Stimulated activated CD4-positive, alpha-beta T cell treated with anti-CD3 and anti-CD28 coated beads, Interleukin-4, amount 100 ng/mL, for 24 hours (primary cell): ENCODE measurements around the gene GARRE1.
A peak's percentile ranks its signal among the peaks of the same experiment; 100 is the strongest.
"Not testable (repeated sequence)": the region's sequence is repeated elsewhere in the genome, so short reads cannot be mapped to it uniquely, and the experiment has no call there.

ENCODE experiments used
- DNase-seq: peaks from one replicate; pipeline ENCODE4 v3.0.0-alpha.2; 2020

Gene GARRE1

DNA sequence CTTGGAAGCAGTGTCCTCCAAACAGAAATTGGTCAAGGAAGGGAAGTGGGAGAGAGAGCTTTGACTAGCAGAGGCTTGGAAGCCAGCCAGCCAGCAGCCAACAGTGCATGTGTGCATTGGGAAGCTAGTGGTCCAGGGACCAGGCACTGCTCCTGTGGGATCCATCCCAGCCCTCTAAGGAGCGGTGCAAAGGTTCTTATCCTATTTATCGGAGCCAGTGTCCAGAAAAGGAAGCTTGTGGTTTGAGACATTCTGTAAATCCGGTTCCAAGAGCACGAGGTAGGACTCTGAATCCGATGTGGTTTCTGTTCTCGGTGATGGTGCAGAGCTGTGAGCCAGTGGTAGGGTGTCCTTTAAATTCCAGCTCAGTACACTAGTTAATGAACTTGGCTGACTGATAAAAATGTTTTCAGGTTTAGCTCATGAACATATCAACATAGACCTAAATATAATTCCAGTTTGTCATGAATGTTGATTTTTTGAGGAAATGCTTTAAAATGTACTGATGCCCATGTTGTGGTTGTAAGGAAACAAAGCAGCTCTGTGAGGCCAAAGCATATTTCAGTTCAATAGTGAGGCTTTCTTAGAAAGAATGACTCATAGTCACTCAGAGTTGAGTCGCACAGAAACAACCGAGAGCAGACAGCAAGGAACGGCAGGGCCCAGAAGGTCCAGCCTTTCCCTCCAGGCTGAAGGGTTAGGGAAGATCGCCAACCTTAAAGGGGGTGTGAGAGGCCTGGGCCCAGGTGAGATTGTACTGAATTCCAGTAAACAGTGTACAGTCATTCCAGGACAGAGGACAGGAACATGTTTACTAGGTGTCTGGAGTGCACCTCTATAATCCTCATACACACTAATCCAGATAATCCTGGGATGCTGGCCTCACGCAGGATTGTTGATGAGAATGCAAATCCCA lies 21.5 kb upstream of the GARRE1 start:
- peak; percentile 20 for DNase-seq

DNA sequence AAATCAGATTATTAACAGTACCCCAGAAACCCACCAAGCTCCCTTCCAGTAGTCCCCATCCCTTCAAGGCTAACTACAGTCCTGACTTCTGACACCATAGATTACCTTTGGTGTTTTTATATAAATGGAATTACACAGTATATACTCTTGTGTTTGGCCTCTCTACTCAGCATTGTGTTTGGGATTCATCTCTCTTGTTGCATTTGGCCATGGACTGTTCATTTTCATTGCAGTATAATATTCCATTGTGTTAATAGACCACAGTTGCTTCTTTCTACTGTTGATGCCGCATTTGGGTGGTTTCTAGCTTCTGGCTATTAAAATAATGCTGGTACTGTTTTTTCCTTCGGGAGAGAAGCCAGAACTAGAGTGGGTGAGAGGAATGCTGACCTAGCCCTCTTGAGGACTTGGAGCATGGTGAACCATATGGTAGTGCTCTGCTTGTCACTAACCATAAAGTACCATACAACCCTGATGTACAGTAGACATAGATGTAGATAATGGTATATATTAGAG lies 18.9 kb upstream of the GARRE1 start:
- DNase-seq = no peak

DNA sequence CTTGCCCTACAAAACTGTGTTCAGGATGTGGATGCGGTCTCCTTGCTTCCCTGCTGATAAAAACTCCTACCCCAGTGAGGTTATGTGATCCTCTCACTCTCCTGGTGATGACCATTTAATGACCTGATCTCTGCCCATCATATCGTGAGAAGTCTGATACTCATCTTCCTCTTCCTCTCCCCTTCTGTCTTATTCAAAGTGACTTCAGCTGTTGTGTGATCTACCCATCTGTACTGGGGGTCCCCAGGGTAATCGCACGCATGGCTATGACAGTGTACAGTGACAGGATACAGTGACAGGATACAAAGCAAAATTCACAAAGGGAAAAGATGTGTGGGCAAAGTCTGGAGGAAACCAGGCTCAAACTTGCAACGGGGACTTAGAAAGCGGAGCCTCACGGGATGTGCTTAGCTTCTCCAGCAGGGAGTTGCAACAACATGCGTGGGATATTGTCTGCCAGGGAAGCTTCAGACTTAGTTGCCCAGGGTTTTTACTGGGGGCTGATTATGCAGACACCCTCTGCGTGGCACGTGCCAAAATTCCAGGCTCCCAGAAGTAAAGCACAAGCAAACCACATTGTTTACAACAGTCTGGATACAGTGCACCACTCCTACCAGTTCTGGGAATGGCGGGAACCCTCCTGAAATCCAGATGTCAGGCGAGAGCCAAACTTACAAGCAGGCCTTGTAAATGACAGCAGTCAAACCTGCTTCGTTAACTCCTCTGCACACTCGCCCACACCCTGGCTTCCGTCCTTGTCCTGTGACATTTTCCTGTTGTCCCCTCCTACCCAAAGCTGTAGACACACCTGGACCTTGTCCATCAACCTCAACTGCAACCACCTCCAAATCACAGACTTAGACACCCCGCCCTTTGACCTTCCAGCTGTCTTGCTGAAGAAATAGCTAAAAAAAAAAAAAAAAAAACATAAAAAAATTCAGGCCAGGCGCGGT lies 18.0 kb upstream of the GARRE1 start:
- DNase-seq = no peak

DNA sequence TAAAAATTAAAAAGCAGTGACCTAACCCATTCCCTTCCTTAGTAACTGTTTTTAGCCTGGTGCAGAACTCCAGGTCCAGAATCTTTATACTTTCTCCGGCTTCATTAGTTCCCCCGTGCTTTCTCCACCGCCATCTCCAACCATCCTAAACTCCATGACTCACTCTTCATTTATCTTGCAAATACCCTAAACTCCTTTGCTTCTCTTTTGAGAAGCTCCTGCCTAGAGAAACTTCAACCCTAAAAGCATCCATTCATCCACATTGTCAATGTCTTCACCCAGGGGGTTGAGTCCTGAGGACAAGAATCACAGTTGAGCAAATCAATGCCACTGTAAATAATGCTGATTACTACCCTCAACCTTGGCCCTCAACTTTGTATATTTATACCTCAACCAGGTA lies 17.1 kb upstream of the GARRE1 start:
- DNase-seq = no peak

DNA sequence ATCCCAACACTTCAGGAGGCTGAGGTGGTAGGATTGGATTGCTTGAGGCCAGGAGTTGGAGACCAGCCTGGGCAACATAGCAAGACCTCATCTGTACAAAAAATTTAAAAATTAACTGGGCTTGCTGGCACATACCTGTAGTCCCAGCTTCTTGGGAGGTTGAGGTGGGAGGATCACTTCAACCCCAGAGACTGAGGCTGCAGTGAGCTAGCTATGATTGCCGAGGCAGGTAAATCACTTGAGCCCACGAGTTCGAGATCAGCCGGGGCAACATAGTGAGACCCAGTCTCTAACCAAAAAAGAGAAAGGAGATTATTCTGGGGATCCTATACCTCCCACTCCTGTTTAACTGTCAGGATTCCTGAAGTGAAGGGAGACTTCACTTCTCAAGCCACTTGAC lies 16.4 kb upstream of the GARRE1 start:
- DNase-seq = no peak

DNA sequence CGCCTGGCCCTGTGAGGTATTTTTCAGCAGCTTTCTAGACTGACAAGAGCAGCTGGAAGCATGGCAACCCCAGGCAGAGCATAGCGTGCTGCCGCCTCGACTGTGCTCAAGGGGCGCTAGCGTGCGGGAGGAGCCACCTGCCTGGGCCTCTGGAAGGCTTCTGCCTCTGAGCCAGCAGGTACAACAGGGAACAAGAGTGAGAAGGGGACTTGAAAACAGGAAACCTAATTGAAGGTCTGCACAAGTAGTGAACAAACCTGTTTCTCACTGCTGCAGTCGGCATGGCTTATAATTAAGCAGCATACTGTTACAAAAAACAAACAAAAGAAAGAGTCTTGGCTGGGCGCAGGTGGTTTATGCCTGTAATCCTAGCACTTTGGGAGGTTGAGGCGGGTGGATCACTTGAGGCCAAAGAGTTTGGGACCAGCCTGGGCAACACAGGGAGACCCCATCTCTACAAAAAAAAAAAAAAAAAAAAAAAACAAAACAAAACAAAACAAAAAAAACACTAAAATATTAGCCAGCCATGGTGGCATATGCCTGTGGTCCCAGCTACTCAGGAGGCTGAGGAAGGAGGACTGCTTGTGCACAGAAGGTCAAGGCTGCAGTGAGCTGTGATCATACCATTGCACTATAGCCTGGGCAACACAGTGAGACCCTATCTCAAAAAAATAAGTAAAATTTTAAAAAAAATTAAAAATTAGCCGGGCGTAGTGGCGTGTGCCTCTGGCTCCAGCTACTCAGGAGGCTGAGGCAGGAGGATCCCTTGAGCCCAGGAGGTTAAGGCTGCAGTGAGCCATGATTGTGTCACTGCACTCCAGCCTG lies 12.6 kb upstream of the GARRE1 start:
- no peak for DNase-seq

DNA sequence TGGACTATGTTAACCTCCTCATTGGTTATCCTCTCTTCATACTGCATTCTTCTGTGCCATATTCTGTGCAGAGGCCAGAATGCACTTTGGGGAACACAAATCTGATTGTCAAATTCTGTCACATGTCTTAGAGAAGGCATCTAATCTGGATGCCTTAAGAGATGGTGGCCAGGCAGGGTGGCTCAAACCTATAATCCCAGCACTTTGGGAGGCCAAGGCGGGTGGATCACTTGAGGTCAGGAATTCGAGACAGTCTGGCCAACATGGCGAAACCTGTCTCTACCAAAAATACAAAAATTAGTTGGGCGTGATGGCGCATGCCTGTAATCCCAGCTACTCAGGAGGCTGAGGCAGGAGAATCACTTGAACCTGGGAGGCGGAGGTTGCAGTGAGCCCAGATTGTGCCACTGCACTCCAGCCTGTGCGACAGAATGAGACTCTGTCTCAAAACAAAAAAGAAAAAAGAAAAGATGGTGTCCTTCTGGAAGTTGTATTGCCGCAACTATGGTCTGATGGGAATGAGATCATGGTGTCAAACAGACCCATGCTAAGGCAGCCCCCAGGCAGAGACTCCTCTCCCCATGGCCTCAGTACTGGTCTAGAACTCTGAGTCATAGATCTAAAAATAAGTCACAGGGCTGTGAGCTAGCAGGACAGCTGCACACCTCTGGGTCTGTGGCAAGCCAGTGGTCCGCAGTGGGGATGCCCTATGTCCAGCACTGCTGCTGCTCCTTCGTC lies 11.0 kb upstream of the GARRE1 start:
- DNase-seq = not testable (repeated sequence)

DNA sequence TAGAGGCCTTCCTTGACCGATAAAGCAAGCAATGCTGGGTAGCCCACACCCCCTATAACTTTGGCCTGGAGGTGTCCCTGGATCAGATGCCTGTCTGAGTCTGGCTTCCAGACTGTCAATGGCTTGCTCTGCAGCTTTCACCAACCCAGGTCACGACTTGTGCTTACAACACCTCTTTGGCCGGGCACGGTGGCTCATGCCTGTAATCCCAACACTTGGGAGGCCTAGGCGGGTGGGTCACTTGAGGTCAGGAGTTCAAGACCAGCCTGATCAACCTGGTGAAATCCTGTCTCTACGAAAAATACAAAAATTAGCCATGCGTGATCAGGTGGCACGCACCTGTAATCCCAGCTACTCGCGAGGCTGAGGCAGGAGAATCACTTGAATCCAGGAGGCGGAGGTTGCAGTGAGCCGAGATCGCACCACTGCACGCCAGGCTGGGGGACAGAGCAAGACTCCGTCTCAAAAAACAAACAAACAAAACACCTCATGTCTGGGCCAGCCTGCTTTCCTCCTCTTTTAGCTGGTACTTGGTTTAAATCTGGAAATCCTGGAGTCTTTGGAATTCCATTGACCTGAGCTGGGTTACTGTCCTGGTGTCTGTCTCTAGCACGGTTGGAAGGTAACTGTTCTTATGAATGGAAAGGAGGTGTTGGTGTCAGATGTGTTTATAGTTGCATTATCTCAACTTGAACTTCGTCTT lies 10.3 kb upstream of the GARRE1 start:
- DNase-seq = no peak

DNA sequence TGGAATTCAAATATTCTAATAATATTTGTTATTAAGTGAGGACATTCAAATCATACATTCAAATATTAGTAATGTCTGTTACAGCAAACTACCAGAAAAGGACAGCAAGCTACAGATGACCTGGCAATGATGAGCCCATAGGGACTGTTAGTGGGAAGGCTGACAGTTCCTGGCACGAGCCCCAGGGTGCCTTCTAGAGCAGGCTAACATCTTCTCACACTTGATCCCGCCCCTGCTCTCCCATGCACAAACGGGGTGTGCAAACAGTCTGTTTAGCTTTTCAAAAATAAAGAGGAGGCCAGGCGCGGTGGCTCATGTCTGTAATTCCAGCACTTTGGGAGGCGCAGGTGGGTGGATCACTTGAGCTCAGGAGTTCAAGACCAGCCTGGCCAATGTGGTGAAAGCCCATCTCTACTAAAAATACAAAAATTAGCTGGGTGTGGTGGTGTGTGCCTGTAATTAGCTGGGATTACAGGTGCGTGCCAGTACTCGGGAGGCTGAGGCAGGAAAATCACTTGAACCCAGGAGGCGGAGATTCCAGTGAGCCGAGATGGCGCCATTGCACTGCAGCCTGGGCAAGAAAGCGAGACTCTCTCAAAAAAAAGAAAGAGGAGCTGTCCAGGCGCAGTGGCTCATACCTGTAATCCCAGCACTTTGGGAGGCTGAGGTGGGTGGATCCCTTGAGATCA lies 9.6 kb upstream of the GARRE1 start:
- no peak for DNase-seq

DNA sequence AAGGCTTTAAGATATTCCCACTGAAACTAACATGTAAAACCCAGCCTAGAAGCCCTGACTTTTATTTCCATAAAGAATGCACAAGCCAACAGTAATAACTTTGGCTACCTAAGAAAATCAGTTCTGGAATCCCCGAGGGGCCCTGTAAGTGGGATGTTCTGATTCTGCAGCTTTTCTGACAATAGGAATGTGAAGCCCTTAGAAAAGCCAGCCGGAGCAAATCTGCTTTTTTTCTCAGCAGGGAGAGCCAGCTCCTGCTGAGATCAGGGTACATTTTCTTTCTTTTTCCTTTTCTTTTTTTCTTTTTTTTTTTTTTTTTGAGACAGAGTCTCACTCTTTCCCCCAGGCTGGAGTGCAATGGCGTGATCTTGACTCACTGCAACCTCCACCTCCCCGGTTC lies 8.0 kb upstream of the GARRE1 start:
- DNase-seq = no peak

DNA sequence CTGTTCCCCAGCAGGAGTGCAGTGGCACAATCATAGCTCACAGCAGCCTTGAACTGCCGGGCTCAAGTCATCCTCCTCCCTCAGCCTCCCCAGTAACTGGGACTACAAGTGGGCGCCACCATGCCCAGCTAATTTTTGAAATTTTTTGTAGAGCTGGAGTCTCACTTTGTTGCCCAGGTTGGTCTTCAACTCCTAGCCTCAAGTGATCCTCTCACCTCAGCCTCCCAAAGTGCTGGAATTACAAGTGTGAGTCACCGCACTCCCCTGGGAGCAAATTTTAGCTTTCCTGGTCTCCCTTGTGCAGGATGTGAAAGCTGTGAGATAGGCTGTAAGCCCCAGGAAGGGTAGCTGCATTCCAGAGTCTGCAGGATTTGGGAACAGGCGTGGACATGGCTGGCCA lies 5.4 kb upstream of the GARRE1 start:
- DNase-seq = no peak

DNA sequence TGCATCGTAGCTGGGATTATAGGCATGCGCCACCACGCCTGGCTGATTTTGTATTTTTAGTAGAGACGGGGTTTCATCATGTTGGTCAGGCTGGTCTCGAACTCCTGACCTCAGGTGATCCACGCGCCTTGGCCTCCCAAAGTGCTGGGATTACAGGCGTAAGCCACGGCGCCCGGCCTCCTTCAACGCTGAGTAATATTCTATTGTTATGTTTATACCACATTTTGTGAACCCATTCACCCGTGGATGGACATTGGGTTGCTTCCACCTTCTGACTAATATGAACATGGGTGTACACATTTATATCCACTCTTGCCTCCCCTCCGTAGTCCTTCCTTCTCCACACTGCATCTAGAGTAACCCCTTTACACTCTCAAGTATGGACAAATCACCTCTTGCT lies 1.2 kb upstream of the GARRE1 start:
- DNase-seq = not testable (repeated sequence)

DNA sequence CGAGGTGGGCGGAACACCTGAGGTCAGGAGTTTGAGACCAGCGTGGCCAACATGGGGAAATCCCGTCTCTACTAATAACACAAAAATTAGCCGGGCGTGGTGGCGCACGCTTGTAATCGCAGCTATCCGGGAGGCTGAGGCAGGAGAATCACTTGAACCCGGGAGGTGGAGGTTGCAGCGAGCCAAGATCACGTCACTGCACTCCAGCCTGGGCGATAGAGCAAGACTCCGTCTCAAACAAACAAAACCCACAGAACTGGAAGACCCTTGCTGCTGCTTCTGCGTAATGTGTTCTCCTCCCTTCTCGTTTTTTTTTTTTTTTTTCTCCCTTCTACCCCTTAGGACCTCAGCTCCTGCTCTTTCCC lies 691 bp upstream of the GARRE1 start:
- DNase-seq = not testable (repeated sequence)

DNA sequence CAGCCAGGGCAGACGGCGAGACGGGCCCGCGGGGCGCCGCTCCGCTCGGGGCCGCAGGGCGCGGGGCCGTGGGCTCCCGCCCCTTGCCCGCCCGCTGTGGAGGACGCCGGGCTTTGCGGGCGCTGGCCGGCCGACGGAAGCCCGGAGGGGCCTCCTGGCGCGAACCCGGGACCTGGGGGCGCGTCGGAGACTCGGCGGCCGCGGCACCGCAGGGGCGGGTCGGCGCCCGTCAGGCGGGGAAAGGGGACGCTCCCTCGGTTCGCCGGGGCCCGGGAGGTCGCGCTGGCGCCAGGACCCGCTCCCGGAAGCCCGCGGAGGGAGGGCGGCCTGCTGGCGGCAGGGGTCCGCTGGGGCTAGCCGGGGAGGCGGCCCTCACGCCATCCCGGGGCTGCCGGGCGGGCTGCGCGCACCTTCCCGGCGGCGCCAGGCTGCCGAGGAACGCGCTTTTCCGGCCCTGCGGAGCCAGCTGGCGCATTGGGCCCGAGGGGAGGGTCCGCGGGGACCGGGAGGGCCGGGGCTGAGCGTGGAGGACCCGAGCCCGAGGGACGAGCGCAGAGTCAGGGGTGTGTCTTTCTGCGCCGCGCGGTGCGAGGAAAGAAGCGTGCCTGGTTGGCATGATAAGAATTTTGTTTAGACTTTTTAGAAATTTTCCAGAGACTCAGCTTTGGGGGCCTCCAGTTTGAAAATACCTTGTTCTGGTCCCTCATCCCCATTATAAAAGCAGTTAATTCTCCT lies 511 bp downstream of the GARRE1 start:
- peak; percentile 24 for DNase-seq

DNA sequence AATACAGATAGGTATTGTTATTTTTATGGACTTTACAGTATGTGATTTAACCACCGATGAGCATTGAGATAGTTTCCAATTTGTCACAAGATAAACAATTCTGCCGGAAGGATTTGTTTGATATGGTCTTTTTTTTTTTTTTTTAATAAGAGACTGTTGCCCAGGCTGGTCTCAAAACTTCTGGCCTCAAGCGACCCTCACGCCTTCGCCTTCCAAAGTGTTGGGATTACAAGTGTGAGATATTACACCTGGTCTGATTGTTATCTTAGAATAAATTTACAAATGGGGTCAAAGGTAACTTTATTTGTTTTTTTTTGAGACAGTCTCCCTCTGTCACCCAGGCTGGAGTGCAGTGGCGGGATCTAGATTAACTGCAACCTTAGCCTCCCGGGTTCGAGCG lies 1.2 kb downstream of the GARRE1 start:
- DNase-seq = no peak

DNA sequence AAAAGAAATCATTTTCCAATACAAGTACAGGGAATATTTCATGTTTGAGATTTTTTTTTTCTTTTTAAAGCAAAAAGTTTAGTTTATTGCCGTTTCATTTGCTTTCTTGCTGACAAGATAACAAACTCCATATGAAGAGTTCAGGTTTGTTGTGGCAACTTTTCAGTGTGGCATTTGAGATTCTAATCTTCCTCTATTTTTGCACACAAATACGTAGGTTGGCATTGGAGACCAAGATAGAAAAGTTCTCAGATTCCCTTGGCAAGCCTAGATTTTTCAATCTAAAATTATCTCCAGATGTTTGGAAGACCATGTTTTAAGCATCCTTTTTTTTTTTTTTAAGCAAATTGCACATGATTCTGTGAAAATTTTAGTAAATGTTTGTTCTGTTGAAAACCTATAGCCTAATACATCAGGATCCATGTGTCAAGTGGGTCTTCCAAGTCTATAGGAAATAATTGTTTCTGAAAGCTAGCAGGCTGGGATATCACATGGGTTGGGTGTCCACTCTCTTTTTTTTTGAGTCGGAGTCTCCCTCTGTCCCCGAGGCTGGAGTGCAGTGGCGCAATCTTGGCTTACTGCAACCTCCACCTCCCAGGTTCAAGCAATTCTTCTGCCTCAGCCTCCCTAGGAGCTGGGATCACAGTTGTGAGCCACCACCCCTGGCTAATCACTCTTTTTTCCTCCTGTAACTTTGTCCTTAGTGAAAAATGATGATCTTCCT lies 2.6 kb downstream of the GARRE1 start:
- no peak for DNase-seq

DNA sequence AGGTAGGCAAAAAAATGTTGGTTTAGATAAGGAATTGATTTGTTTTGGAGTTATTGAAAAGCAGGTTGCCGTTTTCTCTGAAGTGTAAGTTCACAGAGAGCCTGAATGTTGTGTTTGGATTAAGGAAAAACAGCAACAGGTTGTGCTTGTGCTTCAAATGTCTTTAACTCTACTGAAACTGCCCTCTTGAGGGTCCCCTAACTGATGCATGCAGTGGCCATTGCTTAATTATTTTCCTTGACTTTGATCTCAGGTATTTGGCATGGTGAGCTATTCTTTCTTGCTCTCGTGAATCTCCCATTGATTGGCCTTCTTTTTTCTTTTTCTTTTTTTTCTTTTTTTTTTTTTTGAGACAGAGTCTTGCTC lies 3.2 kb downstream of the GARRE1 start:
- no peak for DNase-seq

DNA sequence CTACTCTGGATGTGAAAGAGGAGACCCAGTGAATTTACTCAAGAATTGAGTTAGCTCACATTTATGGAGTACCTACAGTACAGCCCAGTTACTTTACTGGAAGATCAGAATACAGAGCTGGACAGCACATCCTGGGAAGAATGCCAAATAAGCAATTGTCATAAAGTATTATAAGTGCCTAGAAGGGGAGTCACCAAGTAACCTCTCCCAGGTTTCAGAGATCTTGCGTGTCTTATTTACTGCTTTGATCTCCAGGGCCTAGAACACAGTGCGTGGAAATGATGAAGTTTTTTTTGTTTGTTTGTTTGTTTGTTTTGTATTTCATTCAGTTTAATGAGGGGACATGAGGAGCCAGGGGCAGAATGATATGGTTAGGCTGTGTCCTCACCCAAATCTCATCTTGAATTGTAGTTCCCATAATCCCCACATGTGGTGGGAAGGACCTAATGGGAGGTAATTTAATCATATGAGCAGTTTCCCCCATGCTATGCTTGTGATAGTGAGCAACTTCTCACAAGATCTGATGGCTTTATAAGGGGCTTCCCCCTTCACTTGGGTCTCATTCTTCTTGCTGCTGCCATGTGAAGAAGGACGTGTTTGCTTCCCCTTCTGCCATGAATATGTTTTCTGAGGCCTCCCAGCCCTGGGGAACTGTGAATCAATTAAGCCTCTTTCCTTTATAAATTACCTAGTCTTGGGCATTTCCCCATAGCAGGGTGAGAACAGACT lies 5.2 kb downstream of the GARRE1 start:
- DNase-seq = no peak

DNA sequence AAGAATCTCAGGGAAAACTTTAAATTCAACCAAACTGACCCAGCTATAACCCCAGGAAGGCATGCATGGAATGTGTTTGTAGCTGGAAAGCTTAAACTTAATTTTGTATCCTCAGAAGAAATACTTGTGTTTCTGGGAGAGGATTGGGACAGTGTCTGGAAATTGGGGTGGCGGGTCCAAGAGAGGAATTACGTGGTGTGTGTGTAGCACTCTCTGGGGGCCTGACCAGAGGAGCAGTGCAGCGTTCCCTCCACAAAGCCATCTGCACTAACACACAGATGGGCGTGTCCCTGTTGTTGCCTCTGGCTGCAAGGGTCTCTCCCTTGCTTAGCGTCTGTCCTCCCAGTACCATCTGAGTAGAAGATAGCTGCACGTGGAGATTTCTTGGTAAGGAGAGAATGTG lies 6.4 kb downstream of the GARRE1 start:
- DNase-seq = no peak
